Measurements from ENCODE around the gene LMX1B. TPM values are rescaled to one million over a fixed set of nuclear protein-coding genes. Genes with fewer than 3 reads are reported as not detected.
"Not testable (repeated sequence)": the region's sequence is repeated elsewhere in the genome, so short reads cannot be mapped to it uniquely, and the experiment has no call there.

Gene LMX1B
- total and polyA plus RNA-seq, 2 of the 4 experiments (the other 2 are of a cell fraction): not detected

- ATAC-seq (ENCODE audit: low read depth): no peak
- CTCF ChIA-PET: interaction anchor here (0.6 to 2.1 kb wide), 7 partner anchors 8 to 303 kb away, joined by 3 to 15 read pairs (median 4); no protein-coding TSS in a partner anchor
- no peak overlapping the region for H2BK5ac ChIP-seq (ENCODE audit: low read depth, low read length, poor library complexity, severe bottlenecking)
- H3K9me1 ChIP-seq (ENCODE audit: insufficient read depth, low read length): no peaks in the 10 kb centered on the region
- H2AK5ac ChIP-seq (ENCODE audit: low read depth, low read length): no peak overlapping the region
- H3K56ac ChIP-seq (ENCODE audit: extremely low read depth, insufficient read depth, low read length): no peak overlapping the region
- POLR2A ChIA-PET (ENCODE audit: unreplicated experiment): no interaction called here
- no peak overlapping the region for H3K9ac ChIP-seq (ENCODE audit: low read depth, low read length)
- dilution Hi-C loops (cut with HindIII; ENCODE audit: low sequenced_read_pairs, unreplicated experiment) (no loop called here), intact Hi-C loops (cut with micrococcal nuclease) (no loop called here), in situ Hi-C loops (cut with MboI; ENCODE audit: low sequenced_read_pairs) (loop anchor here (5.0 kb wide), 1 partner anchor 75 kb away; no protein-coding TSS in a partner anchor)
- H3K18ac ChIP-seq (ENCODE audit: low read depth, low read length): no peak overlapping the region
- H4K20me1 ChIP-seq (ENCODE audit: insufficient read depth, low read length): no peaks in the 10 kb centered on the region
- TF ChIP-seq BHLHE40 (IDR thresholded peaks at IDR 0.05; ENCODE audit: low read depth, low read length): no peak
- no peak for TF ChIP-seq MAFK (IDR thresholded peaks at IDR 0.05; ENCODE audit: low read depth, low read length)
- no peak for TF ChIP-seq RFX5 (IDR thresholded peaks at IDR 0.05; ENCODE audit: low read depth, low read length)
- no peak for TF ChIP-seq RCOR1 (IDR thresholded peaks at IDR 0.05; ENCODE audit: insufficient replicate concordance, low read length)
- no peak for TF ChIP-seq FOS (IDR thresholded peaks at IDR 0.05; ENCODE audit: low read depth, low read length)
- no peak for TF ChIP-seq RAD21 (IDR thresholded peaks at IDR 0.05; ENCODE audit: low read length)
- no peak for TF ChIP-seq USF2 (IDR thresholded peaks at IDR 0.05; ENCODE audit: low read depth, low read length)
- no peak for TF ChIP-seq CHD1 (IDR thresholded peaks at IDR 0.05; ENCODE audit: low read depth, low read length)
- H3K4me3 ChIP-seq (ENCODE audit: insufficient read depth, low read depth, low read length): no peak overlapping the region
- DNase-seq: no peak
- no peaks in the 10 kb centered on the region; the same call in 1 of the 2 replicates for H3K4me1 ChIP-seq (ENCODE audit: control insufficient read depth, insufficient read depth, low read length)
- H2AK9ac ChIP-seq (replicated peaks; ENCODE audit: low read depth, low read length, poor library complexity): no peak overlapping the region
- no peaks in the 10 kb centered on the region for H3K79me1 ChIP-seq (ENCODE audit: low read depth in 1 of 2, low read length in 2 of 2)
- H2BK120ac ChIP-seq (ENCODE audit: low read depth, low read length): no peak overlapping the region
- WGBS, 2 experiments (ENCODE audit: extremely low coverage in 2 of 2, insufficient read length in 1 of 2): no CpG with 5 or more reads among the region's 4 CpGs
- H3K14ac ChIP-seq (replicated peaks; ENCODE audit: low read depth, low read length): no peak overlapping the region
- H3K27me3 ChIP-seq (ENCODE audit: control insufficient read depth, insufficient read depth, low read length): peaks cover 39% of the 10 kb centered on the region
- H4K5ac ChIP-seq (ENCODE audit: low read depth, low read length): no peak overlapping the region
- no peak overlapping the region for H3K4me2 ChIP-seq (ENCODE audit: low read depth, low read length)
- H2BK15ac ChIP-seq (ENCODE audit: low read depth, low read length): no peak overlapping the region
- no peak overlapping the region for H2AFZ ChIP-seq (replicated peaks; ENCODE audit: low read length, poor library complexity)
- no peak overlapping the region for H3K27ac ChIP-seq (ENCODE audit: insufficient read depth, low read length)
- no TSS peak for BruUV-seq (replicated peaks)
- H3K9me3 ChIP-seq (ENCODE audit: control insufficient read depth, insufficient read depth, low read length): no peaks in the 10 kb centered on the region; the same call in 1 of the 2 replicates
- H3K36me3 ChIP-seq (ENCODE audit: control insufficient read depth, insufficient read depth, low read length): no peaks in the 10 kb centered on the region
- no peak overlapping the region for H4K8ac ChIP-seq (ENCODE audit: low read depth in 2 of 2, low read length in 2 of 2)
- no peak overlapping the region for H3K4ac ChIP-seq (ENCODE audit: low read depth, low read length)
- H4K91ac ChIP-seq (ENCODE audit: insufficient read depth, low read depth, low read length): no peak overlapping the region
- no peak overlapping the region for H3K23ac ChIP-seq (ENCODE audit: low read depth, low read length)
- H2BK20ac ChIP-seq (ENCODE audit: low read depth, low read length): no peak overlapping the region
Observed at GRCh38 chr9:126707083-126707482, 93.4 kb downstream of the LMX1B start.

- H2BK20ac ChIP-seq (ENCODE audit: low read depth, low read length); H3K56ac ChIP-seq (ENCODE audit: extremely low read depth, insufficient read depth, low read length); BruUV-seq (replicated peaks); dilution Hi-C loops (cut with HindIII; ENCODE audit: low sequenced_read_pairs, unreplicated experiment); H3K27ac ChIP-seq (ENCODE audit: insufficient read depth, low read length); DNase-seq; H3K14ac ChIP-seq (replicated peaks; ENCODE audit: low read depth, low read length); H3K18ac ChIP-seq (ENCODE audit: low read depth, low read length); H3K36me3 ChIP-seq (ENCODE audit: control insufficient read depth, insufficient read depth, low read length); H3K9me3 ChIP-seq (ENCODE audit: control insufficient read depth, insufficient read depth, low read length); H3K9ac ChIP-seq (ENCODE audit: low read depth, low read length); ATAC-seq (ENCODE audit: low read depth); intact Hi-C loops (cut with micrococcal nuclease); H2AK9ac ChIP-seq (replicated peaks; ENCODE audit: low read depth, low read length, poor library complexity); H3K23ac ChIP-seq (ENCODE audit: low read depth, low read length); H3K4me1 ChIP-seq (ENCODE audit: control insufficient read depth, insufficient read depth, low read length); H3K79me1 ChIP-seq (ENCODE audit: low read depth in 1 of 2, low read length in 2 of 2); H4K5ac ChIP-seq (ENCODE audit: low read depth, low read length); POLR2A ChIA-PET (ENCODE audit: unreplicated experiment); H3K9me1 ChIP-seq (ENCODE audit: insufficient read depth, low read length); H3K4me2 ChIP-seq (ENCODE audit: low read depth, low read length); H2BK5ac ChIP-seq (ENCODE audit: low read depth, low read length, poor library complexity, severe bottlenecking); H2BK15ac ChIP-seq (ENCODE audit: low read depth, low read length); H2AK5ac ChIP-seq (ENCODE audit: low read depth, low read length); H4K8ac ChIP-seq (ENCODE audit: low read depth in 2 of 2, low read length in 2 of 2); H2AFZ ChIP-seq (replicated peaks; ENCODE audit: low read length, poor library complexity); H4K20me1 ChIP-seq (ENCODE audit: insufficient read depth, low read length); H3K4ac ChIP-seq (ENCODE audit: low read depth, low read length); H4K91ac ChIP-seq (ENCODE audit: insufficient read depth, low read depth, low read length); H3K4me3 ChIP-seq (ENCODE audit: insufficient read depth, low read depth, low read length); H2BK120ac ChIP-seq (ENCODE audit: low read depth, low read length): not testable (repeated sequence)
- in situ Hi-C loops (cut with MboI; ENCODE audit: low sequenced_read_pairs): loop anchor here (5.0 kb wide), 1 partner anchor 75 kb away; no protein-coding TSS in a partner anchor
- WGBS, 2 experiments (ENCODE audit: extremely low coverage in 2 of 2, insufficient read length in 1 of 2): no CpG with 5 or more reads among the region's 10 CpGs
- CTCF ChIA-PET: interaction anchor here (2.1 kb wide), 1 partner anchor 74 kb away, joined by 15 read pairs; no protein-coding TSS in a partner anchor
- H3K27me3 ChIP-seq (ENCODE audit: control insufficient read depth, insufficient read depth, low read length): peaks cover 35% of the 10 kb centered on the region
Observed at GRCh38 chr9:126707712-126708111, 94.0 kb downstream of the LMX1B start.

Measured in IMR-90 (cell line).